CD4-positive, alpha-beta T cell (primary cell): ENCODE measurements around the gene WDR88. TPM values are rescaled to one million over a fixed set of nuclear protein-coding genes. Genes with fewer than 3 reads are reported as not detected.

Source experiments
- ATAC-seq: fragments of 200-7000 bp; cut with Tn5 transposase; one replicate; pipeline ENCODE4 v1.10.0; 2022; ENCODE audit warnings: mild to moderate bottlenecking; ENCODE audit not compliant: poor library complexity
- CTCF ChIA-PET: fragments of 350-600 bp; sonication (Branson Sonifier 250); formaldehyde crosslinking; loops from one replicate; lab custom pipeline; 2021; ENCODE audit warnings: antibody characterized with exemption, inconsistent platforms; lab: Charles Lee
- POLR2A ChIA-PET: fragments of 350-600 bp; sonication (Branson Sonifier 250); formaldehyde crosslinking; loops from one replicate; lab custom pipeline; 2021; ENCODE audit warnings: antibody characterized with exemption, inconsistent platforms; lab: Charles Lee
- DNase-seq, 14 experiments: peaks; one replicate each; pipeline ENCODE4 v3.0.0-alpha.2; 2013 to 2020; ENCODE audit warnings: mixed read lengths in 2 of 14
- H3K27ac ChIP-seq, 2 donors: one replicate each; pipeline versions ENCODE4 v1.5.1 to v1.7.0; 2013; ENCODE audit warnings: low read length in 2 of 2, low read depth in 1 of 2, mild to moderate bottlenecking in 1 of 2
- H3K27me3 ChIP-seq, 2 experiments: 1 replicate in 1 of 2; 2 replicates in 1 of 2; pipeline versions ENCODE4 v1.6.1 to v1.7.0; 2013; ENCODE audit warnings: low read length in 2 of 2, control low read depth in 1 of 2, mild to moderate bottlenecking in 1 of 2, moderate library complexity in 1 of 2; ENCODE audit not compliant: insufficient read depth in 2 of 2, control insufficient read depth in 1 of 2
- H3K36me3 ChIP-seq: one replicate; pipeline ENCODE4 v1.6.1; 2013; ENCODE audit warnings: low read length, control low read depth; ENCODE audit not compliant: insufficient read depth
- H3K4me1 ChIP-seq: one replicate; pipeline ENCODE4 v1.6.1; 2013; ENCODE audit warnings: low read length, control low read depth; ENCODE audit not compliant: insufficient read depth
- H3K4me3 ChIP-seq: one replicate; pipeline ENCODE4 v1.5.1; 2013; ENCODE audit warnings: mild to moderate bottlenecking, low read length, moderate library complexity
- H3K9me3 ChIP-seq, 2 experiments: 1 replicate in 1 of 2; 2 replicates in 1 of 2; pipeline versions ENCODE4 v1.6.1 to v1.7.0; 2013; ENCODE audit warnings: low read length in 2 of 2, mild to moderate bottlenecking in 2 of 2, control low read depth in 1 of 2, moderate library complexity in 1 of 2; ENCODE audit not compliant: control insufficient read depth in 1 of 2, insufficient read depth in 1 of 2
- H3K27ac Mint-ChIP-seq: one replicate; pipeline ENCODE4 v1.8.0; 2020; ENCODE audit warnings: mixed read lengths
- H3K27me3 Mint-ChIP-seq: one replicate; pipeline ENCODE4 v1.8.0; 2021; ENCODE audit warnings: mixed read lengths
- H3K36me3 Mint-ChIP-seq: one replicate; pipeline ENCODE4 v1.8.0; 2021; ENCODE audit warnings: low read depth, mixed read lengths
- H3K4me1 Mint-ChIP-seq: one replicate; pipeline ENCODE4 v1.8.0; 2021; ENCODE audit warnings: low read depth, mixed read lengths
- H3K4me3 Mint-ChIP-seq: one replicate; pipeline ENCODE4 v1.8.0; 2020; ENCODE audit warnings: mild to moderate bottlenecking, mixed read lengths
- H3K9me3 Mint-ChIP-seq: one replicate; pipeline ENCODE4 v1.8.0; 2020; ENCODE audit warnings: mixed read lengths
- CTCF ChIP-seq: fragments of 200-600 bp; IDR thresholded peaks from one replicate; pipeline ENCODE4 v1.8.0; 2022; ENCODE audit warnings: antibody characterized with exemption, mild to moderate bottlenecking
- intact Hi-C, 2 experiments: fragments of 100-400 bp; cut with DNase I in 1 of 2; cut with micrococcal nuclease in 1 of 2; formaldehyde crosslinking; loops; one replicate each; pipeline versions ENCODE4 v1.15.1 to v1.9.0; 2023 to 2025; cut with DNase I, micrococcal nuclease
- total RNA-seq, 174 experiments: library from RNA in 2 of 174; stranded (reverse) in 2 of 174; gene quantifications; one replicate each; pipeline ENCODE4 v1.2.3 and lab custom pipeline; 2021 to 2026

WDR88 gene
- total RNA-seq, 2 experiments from 2014 or later = not detected

- peaks cover 5% of the 10 kb centered on the region for H3K4me1 Mint-ChIP-seq
- POLR2A ChIA-PET = no interaction called here
Measured at GRCh38 chr19:33146209-33146608, 14.3 kb downstream of the WDR88 start.

GRCh38 chr19:33147538-33147937 is 15.6 kb downstream of the WDR88 start:
- ATAC-seq = no peak
- H3K27ac ChIP-seq = no peak overlapping the region
- CTCF ChIA-PET = no interaction called here
- DNase-seq = no peak
- Mint-ChIP-seq H3K4me1 (peaks cover 5% of the 10 kb centered on the region), H3K27me3 (peaks cover 4% of the 10 kb centered on the region), H3K36me3 (no peaks in the 10 kb centered on the region), H3K9me3 (no peaks in the 10 kb centered on the region), H3K4me3 (no peak overlapping the region), H3K27ac (no peak overlapping the region)
- H3K9me3 ChIP-seq = no peaks in the 10 kb centered on the region
- POLR2A ChIA-PET = no interaction called here
- no peaks in the 10 kb centered on the region for H3K27me3 ChIP-seq
- no peak overlapping the region for H3K4me3 ChIP-seq
- no peaks in the 10 kb centered on the region for H3K36me3 ChIP-seq
- TF ChIP-seq CTCF = no peak
- H3K4me1 ChIP-seq = peaks cover 5% of the 10 kb centered on the region
- intact Hi-C loops = no loop called here

More at GRCh38 chr19:33146209-33146608, 14.3 kb downstream of the WDR88 start:
- CTCF ChIA-PET = no interaction called here
- DNase-seq (no peak), ATAC-seq (no peak)
- H3K9me3 Mint-ChIP-seq = no peaks in the 10 kb centered on the region
- no peaks in the 10 kb centered on the region for H3K36me3 ChIP-seq
- no peak for TF ChIP-seq CTCF
- H3K9me3 ChIP-seq = no peaks in the 10 kb centered on the region
- H3K4me1 ChIP-seq = peaks cover 5% of the 10 kb centered on the region
- H3K27me3 ChIP-seq = no peaks in the 10 kb centered on the region
- no peak overlapping the region for H3K27ac Mint-ChIP-seq
- H3K36me3 Mint-ChIP-seq = no peaks in the 10 kb centered on the region
- H3K4me3 ChIP-seq = no peak overlapping the region
- peaks cover 4% of the 10 kb centered on the region for H3K27me3 Mint-ChIP-seq
- intact Hi-C loops = no loop called here
- H3K4me3 Mint-ChIP-seq = no peak overlapping the region
- no peak overlapping the region for H3K27ac ChIP-seq

GRCh38 chr19:33150852-33151518 is 19.1 kb downstream of the WDR88 start:
- ChIA-PET CTCF (no interaction called here), POLR2A (no interaction called here)
- no peaks in the 10 kb centered on the region for H3K36me3 ChIP-seq
- H3K27ac Mint-ChIP-seq = no peak overlapping the region
- no peak overlapping the region for H3K4me3 Mint-ChIP-seq
- no peak for DNase-seq
- intact Hi-C loops = no loop called here
- no peak for ATAC-seq
- H3K27ac ChIP-seq = no peak overlapping the region
- H3K27me3 Mint-ChIP-seq = no peaks in the 10 kb centered on the region
- H3K4me1 ChIP-seq = no peaks in the 10 kb centered on the region
- H3K4me3 ChIP-seq = no peak overlapping the region
- H3K36me3 Mint-ChIP-seq = no peaks in the 10 kb centered on the region
- H3K4me1 Mint-ChIP-seq = no peaks in the 10 kb centered on the region
- H3K9me3 ChIP-seq = no peaks in the 10 kb centered on the region
- TF ChIP-seq CTCF = no peak
- no peaks in the 10 kb centered on the region for H3K9me3 Mint-ChIP-seq
- no peaks in the 10 kb centered on the region for H3K27me3 ChIP-seq
